SH-SY5Y (cell line): ENCODE data around the gene CMSS1.

Experiments used
- GATA2 ChIP-seq: IDR thresholded peaks from 2 replicates; pipeline ENCODE4 v1.6.1; 2011; ENCODE audit warnings: mild to moderate bottlenecking, low read depth, low read length
- GATA3 ChIP-seq: IDR thresholded peaks from 2 replicates; pipeline ENCODE4 v1.6.1; 2011; ENCODE audit warnings: low read depth, mild to moderate bottlenecking, low read length, moderate library complexity

The CMSS1 gene

DNA sequence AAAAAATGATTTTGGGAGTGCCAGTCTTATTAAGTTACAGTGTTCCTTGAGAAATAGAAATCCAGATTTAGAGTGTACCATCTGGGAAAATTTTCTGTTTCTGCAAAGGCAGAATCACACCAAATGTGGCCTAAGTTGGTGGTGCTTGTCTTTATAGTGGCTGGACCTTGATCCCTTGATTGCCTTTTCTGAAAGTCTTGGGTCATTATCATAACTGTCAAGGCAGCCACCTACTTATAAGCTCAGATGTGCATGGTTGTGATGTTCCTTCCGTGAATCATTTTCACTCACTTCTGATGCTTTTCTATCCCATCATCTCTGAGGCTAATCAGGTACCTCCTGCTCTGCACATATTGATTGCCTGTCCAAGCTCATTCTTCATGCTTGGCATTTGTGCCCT lies 20.1 kb downstream of the CMSS1 start:
- no peak for TF ChIP-seq GATA2
- no peak for TF ChIP-seq GATA3

DNA sequence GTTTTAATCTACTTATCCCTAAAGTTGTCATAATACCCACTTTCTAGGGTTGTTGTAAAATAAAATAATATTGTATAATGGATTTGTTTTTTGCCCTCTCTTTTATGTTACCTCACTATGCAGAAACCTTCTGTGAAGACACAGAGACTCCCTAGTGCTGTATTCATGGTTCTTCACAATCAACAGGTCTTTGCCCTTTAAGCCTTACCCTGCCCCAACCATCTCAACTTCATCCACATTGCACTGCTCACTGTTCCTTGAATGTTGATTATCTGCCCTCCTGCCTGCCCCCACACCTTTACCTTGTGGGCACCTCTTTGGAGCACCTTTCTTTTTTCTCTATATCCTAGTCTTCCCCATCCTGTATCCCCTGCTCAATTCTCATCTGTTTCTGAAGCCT lies 21.1 kb downstream of the CMSS1 start:
- TF ChIP-seq GATA2, result no peak
- TF ChIP-seq GATA3, result no peak

DNA sequence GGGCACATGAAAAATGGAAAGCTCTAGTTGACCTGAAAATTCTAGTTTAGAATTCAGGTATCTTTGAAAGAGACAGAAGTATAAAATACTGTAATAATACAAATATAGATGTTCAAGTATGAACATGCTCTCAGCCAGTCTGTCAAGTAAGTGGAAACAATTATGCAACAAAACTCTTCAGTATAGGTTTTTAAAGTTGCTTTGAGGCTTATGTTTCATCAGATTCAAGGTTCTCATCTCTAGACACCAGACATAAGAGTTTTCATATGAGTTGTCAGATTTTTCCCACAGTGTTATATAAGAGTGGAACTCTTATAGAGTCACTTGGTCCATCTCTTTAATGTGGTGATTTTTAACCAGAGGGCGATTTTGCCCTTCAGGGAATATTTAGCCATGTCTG lies 22.0 kb downstream of the CMSS1 start:
- TF ChIP-seq GATA3 (no peak), GATA2 (no peak)

DNA sequence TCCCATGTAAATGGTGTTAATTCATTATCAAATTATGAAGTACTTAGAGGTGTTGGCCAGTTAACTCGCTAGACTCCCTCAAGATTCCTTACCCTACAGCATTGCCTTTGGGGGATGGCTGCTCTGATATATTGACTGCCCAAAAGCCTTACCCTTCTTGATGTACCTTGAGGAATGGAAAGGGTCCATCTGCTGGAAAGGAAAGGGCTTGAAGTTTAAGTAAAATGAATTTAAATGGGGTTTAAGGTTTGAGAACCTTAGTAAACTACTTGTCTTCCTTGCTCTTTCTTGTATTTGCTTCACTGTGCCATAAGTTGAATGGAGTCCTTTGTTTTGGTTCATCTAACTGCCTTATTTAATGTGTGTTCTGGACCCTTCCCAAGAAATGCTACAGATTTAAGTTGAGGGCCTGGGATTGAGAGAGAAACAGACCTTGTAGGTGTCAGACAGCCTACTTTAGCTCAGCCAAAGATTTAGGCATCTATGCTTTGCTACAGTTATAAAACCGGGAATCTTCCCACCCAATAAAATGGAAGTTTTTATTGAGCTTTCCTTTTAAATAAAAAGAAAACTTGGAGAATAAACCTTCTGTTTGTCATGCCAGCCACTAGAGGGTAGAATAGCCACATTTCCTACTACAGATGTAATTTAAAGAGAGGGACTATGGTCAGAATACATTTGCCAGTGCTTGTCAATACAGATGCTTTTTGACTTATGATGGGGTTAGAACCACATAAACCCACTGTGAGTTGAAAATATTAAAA lies 25.3 kb downstream of the CMSS1 start:
- TF ChIP-seq GATA2 (no peak), GATA3 (no peak)

DNA sequence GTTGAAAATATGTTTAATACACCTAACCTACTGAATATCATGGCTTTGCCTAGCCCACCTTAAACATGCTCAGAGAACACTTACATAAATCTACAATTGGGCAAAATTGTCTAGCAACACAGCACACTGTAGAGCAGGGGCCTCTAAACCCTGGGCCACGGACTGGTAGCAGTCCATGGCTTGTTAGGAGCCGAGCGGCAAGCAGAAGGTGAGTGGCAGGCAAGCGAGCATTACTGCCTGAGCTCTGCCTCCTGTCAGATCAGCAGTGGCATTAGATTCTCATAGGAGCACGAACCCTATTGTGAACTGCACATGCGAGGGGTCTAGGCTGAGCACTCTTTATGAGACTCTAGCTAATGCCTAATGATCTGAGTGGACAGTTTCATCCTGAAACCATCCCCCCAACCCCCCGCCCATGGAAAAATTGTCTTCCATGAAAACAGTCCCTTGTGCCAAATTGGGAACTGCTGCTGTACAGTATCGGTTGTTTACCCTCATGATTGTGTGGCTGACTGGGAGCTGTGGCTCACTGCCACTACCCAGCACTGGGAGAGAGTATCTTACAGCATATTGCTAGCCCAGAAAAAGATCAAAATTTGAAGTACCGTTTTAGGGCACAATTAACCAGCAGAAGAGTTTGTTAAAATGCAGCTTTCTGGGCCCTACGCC lies 26.1 kb downstream of the CMSS1 start:
- TF ChIP-seq GATA3, result no peak
- TF ChIP-seq GATA2, result no peak

DNA sequence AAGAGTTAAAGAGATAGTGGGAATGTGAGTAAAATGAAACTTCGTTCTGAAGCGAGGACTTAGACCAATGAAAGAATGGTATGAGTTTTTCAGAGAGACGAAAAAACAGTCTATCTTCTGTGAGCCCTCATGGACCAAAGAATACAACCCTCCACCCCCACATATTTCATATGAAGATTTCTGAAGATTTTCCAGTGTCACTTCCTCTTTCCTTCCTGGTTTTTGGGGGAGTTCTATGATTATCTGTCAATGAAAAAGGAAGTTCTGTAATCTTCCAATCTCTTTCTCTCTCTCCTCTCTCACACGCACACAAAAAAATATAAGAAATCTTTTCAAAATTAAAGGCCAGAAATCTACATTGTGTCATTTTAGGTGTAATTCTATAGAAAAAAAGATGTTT lies 27.7 kb downstream of the CMSS1 start:
- no peak for TF ChIP-seq GATA2
- no peak for TF ChIP-seq GATA3

DNA sequence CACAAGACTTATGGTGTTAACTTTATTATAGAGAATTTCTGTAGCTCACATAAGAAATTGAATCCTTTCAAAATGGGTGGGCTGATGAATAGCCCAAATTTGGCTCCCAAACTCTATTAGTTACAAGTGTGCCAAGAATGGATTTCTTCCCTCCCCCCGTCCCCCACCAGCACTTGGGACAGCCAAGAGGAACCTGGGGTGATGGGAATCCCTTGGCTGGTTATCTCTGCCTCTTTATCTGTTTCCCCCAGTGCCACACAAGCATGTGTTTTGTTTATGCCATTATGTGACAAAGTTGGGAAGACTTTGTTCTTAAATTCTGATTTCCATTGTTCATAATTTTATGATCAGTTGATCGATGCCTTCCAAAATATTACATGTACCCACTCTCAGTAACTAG lies 28.3 kb downstream of the CMSS1 start:
- no peak for TF ChIP-seq GATA2
- TF ChIP-seq GATA3, result no peak

DNA sequence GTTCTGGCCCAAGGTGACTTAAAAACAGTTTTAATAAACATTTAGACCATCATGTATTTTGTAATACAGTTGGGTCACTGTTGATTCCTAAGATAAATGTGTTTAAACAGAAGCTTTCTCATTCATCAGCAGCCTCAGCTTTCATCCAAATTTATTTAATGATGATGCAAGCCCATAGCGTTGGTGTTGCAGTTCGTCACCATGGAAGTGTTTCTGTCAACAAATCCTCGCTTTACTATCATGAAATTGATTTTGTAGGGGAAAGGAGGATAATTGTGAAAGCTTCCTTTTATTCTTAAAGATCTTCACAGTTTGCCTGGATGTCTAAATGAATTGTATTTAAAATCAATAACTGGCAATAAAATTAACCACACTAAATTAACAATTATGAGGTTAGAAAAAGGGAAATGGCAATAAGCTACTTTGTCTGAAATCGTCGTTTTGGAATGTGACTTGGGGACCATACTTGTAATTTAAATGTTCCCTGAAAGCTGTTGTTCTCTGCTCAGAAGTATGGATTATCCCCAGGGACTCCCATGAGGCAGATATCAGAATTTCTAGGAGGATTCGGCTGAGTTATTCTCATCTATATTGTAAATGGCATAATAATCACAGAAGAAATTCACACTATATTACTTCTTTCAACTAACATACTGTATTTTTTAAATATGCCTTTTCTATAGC lies 29.0 kb downstream of the CMSS1 start:
- TF ChIP-seq GATA3 (no peak), GATA2 (no peak)

DNA sequence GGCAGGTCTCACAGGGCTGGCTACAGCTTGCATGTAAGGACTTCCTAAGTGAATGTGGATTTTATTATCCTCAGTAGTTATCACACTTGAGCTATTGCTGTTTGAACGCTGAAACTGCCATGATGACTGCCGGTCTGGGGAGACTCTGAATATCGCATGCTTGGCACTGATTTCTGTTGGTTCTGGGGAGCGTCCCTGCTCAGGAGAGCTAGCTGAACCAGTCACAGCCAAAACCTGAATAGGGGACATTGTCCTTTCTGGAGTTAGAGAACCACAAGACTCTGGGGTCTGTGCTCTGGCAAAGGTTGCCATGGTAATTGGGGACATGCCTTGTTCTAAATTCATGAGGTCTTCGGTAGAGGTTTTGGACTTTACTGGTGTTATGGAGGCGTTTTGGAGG lies 30.8 kb downstream of the CMSS1 start:
- TF ChIP-seq GATA3, result no peak
- no peak for TF ChIP-seq GATA2

DNA sequence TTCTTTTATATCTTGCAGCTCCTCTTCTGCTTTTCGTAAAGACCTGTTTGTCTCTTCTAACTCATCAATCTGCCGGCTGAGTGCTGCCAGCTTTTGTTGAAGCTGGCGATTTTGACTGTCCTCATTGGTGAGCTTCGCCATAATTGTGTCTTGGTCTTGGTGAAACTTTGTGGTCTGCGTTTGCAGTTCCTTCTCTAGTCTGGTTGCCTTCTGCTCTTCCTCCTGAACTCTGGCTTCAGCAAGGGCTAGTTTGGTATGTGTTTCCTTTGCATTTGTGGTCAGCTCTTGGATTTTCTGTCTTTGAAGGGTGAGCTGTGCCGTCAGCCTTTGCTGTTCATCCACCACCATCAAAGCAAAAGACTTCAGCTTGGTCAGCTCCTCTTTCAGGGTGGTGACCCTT lies 32.9 kb downstream of the CMSS1 start:
- no peak for TF ChIP-seq GATA3
- TF ChIP-seq GATA2, result no peak

DNA sequence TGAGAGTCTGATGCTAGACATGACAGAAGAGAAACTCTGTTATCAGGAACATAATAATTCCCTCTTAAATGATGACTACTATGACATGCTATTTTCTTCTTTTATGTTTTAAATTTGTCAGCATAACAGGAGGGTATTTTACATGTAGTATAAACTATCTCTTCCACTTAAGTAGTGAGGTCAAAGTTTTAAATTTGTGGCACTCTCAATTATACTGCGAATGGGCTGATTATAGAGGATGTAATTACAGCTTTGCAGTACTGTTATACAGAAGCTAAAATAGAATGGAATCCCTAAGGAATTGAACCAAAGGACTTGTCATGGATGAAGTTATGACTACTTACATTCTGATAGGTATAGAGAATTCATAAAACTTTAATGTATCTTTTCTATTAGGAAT lies 34.3 kb downstream of the CMSS1 start:
- TF ChIP-seq GATA2, result no peak
- TF ChIP-seq GATA3, result no peak

DNA sequence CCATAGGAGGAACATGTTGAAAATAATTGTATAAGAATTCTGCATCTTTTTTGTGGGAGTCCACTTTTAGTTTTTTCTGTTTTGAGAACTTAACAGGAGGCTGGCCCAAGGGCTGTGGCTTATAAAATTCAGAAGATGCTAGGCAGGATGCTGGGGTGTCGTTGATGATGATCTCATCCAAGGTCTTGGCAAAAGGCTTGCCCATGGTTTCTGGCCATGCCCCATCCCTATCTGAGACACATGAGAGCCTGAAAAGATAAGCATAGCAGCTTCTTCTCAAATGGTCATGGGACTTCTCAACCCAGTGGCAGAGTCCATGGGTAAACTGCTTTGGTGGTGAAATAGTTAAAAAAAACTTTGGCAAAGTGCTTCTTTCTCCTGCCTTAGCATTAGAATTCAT lies 35.2 kb downstream of the CMSS1 start:
- TF ChIP-seq GATA3 (no peak), GATA2 (no peak)

DNA sequence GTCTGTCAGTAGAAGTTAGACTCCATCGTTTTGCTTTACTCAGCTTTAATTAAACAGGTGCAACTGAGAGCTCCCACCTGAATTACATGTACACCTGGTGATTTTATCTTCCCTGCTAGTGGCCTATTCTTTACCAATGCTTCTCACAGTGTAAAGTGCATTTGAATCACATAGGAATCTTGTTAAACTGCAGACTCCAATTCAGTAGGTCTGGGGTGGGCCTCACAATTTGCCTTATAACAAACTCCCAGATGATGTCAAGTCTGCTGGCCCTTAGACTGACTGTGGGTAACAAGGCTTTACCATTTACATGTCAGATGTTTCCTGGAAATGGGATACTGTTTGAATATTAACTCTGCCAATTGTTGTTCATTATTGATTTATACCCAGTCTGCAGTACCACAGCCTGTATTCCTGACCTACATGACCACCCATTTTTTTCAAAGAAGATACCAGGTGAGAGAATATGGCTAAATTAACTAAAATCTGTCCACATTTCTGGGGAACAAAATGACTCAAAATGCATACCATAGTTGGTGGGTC lies 37.2 kb downstream of the CMSS1 start:
- no peak for TF ChIP-seq GATA2
- TF ChIP-seq GATA3, result no peak

DNA sequence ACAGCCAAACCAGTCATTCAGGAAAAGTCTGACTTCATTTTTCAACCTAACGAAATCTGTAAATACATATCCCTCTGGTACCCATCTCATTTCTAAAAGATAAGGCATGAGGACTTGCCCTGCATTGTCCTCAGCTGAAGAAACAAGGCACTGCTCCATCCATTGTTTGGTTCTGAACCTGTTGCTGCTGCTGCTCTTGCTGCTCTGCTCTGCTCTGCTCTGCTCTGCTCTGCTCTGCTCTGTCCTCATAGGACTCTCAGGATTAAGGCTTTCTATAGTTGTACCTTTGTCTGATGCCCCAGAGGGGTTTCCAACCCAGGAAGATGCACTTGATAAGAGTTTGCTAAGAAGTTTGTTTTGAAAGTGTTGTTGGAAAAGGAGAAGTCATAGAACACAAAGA lies 38.2 kb downstream of the CMSS1 start:
- no peak for TF ChIP-seq GATA2
- TF ChIP-seq GATA3, result no peak

DNA sequence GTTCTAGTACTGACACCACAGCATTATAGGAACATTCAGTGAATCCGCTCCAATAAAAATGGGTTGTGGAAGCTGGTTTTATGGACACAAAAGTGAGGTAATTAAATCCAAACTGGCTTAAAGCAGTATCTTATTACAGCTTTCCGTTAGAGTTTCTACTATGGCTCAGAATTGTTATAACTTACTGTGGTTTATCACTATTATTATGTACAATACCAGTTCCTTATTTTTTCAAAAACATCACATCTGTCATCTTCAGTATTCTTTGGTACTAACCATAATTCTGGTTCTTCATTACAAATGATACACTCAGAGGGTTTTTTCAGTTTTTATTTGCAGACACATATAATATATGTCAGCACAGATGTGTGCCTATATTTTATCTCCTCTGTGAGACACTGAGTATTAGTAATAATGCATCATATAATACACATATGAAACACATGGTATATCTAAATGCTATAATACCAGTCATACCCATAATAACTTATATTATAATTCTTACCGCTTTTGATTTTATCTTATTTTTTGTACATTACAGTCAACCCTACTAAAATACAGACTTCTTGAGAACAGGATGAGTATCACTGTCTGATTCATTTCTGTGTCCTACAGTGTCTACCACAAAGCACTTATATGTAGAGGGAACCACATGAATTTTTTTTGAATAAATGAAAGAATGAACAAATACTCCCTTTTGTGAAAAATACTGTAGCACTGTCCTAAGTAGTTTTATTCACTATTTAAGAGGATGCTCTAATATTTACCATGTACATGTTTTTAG lies 39.0 kb downstream of the CMSS1 start:
- TF ChIP-seq GATA3 (no peak), GATA2 (no peak)
